HepG2 (cell line): ENCODE results near the gene MZF1. TPM values are rescaled to one million over a fixed set of nuclear protein-coding genes. Genes with fewer than 3 reads are reported as not detected.

Experiments
- ARHGAP35 ChIP-seq: sonication (generic); formaldehyde crosslinking; IDR thresholded peaks from 2 replicates; pipeline ENCODE4 v1.9.0; 2022; ENCODE audit warnings: mild to moderate bottlenecking, inconsistent platforms, moderate library complexity, missing genetic modification reagents, borderline replicate concordance
- ATF1 ChIP-seq: IDR thresholded peaks from 2 replicates; pipeline ENCODE4 v1.6.1; 2016; ENCODE audit warnings: mild to moderate bottlenecking, control low read depth
- FOSL1 ChIP-seq: sonication (generic); formaldehyde crosslinking; IDR thresholded peaks from 2 replicates; pipeline ENCODE4 v1.9.0; 2021; ENCODE audit warnings: missing genetic modification reagents, borderline replicate concordance
- IRF1 ChIP-seq: sonication (generic); formaldehyde crosslinking; IDR thresholded peaks from 2 replicates; pipeline ENCODE4 v1.4.0; 2020; ENCODE audit warnings: low read depth, mild to moderate bottlenecking, missing genetic modification reagents
- KAT8 ChIP-seq: IDR thresholded peaks from 2 replicates; pipeline ENCODE4 v1.6.1; 2016; ENCODE audit warnings: missing genetic modification reagents, missing compliant biosample characterization
- NCOR1 ChIP-seq: fragments of 200-600 bp; sonication (generic); IDR thresholded peaks from 2 replicates; pipeline ENCODE4 v1.7.0; 2017; ENCODE audit warnings: antibody characterized with exemption, low read length, borderline replicate concordance
- ONECUT2 ChIP-seq: sonication (generic); formaldehyde crosslinking; IDR thresholded peaks from 2 replicates; pipeline ENCODE4 v1.4.0; 2020; ENCODE audit warnings: missing genetic modification reagents
- PCBP2 ChIP-seq: fragments of 200-400 bp; formaldehyde crosslinking; optimal IDR thresholded peaks from 2 replicates; pipeline ENCODE3; 2018; ENCODE audit warnings: low read length, low read depth; ENCODE audit not compliant: poor library complexity, severe bottlenecking
- SIN3A ChIP-seq: IDR thresholded peaks from 2 replicates; pipeline ENCODE4 v1.6.1; 2011; ENCODE audit warnings: low read depth, mild to moderate bottlenecking, control low read depth, low read length, borderline replicate concordance
- SIN3B ChIP-seq: fragments of 150-350 bp; IDR thresholded peaks from 2 replicates; pipeline ENCODE4 v1.6.1; 2014; ENCODE audit warnings: low read length
- SRSF4 ChIP-seq: fragments of 200-400 bp; formaldehyde crosslinking; IDR thresholded peaks from one replicate; pipeline ENCODE4 v1.6.1; 2018; ENCODE audit warnings: mild to moderate bottlenecking, low read depth, low read length, moderate library complexity; ENCODE audit not compliant: poor library complexity, severe bottlenecking
- XRCC5 ChIP-seq: fragments of 200-400 bp; formaldehyde crosslinking; optimal IDR thresholded peaks from 2 replicates; pipeline ENCODE3; 2017; ENCODE audit warnings: mild to moderate bottlenecking, low read length
- ZEB1 ChIP-seq: IDR thresholded peaks from 2 replicates; pipeline ENCODE4 v1.6.1; 2012; ENCODE audit warnings: mild to moderate bottlenecking, low read depth, inconsistent platforms; ENCODE audit not compliant: insufficient replicate concordance
- ZNF263 ChIP-seq: sonication (generic); formaldehyde crosslinking; IDR thresholded peaks from 2 replicates; pipeline ENCODE4 v1.4.0; 2020; ENCODE audit warnings: missing genetic modification reagents
- ZNF407 ChIP-seq: sonication (generic); formaldehyde crosslinking; IDR thresholded peaks from one replicate; pipeline ENCODE4 v1.5.1; 2020; ENCODE audit warnings: mild to moderate bottlenecking, missing genetic modification reagents; ENCODE audit errors: not compliant biosample characterization
- ZNF432 ChIP-seq: sonication (generic); formaldehyde crosslinking; IDR thresholded peaks from 2 replicates; pipeline ENCODE4 v1.5.0; 2020; ENCODE audit warnings: missing genetic modification reagents, mild to moderate bottlenecking, borderline replicate concordance
- ZNF547 ChIP-seq: sonication (generic); formaldehyde crosslinking; IDR thresholded peaks from 2 replicates; pipeline ENCODE4 v1.5.1; 2020; ENCODE audit warnings: mild to moderate bottlenecking, missing genetic modification reagents
- ZNF790 ChIP-seq: sonication (generic); formaldehyde crosslinking; IDR thresholded peaks from 2 replicates; pipeline ENCODE4 v1.8.0; 2022; ENCODE audit warnings: missing genetic modification reagents, mild to moderate bottlenecking, borderline replicate concordance
- ZZZ3 ChIP-seq: sonication (generic); formaldehyde crosslinking; IDR thresholded peaks from 2 replicates; pipeline ENCODE4 v1.4.0; 2020; ENCODE audit warnings: missing genetic modification reagents, mild to moderate bottlenecking, borderline replicate concordance
- polyA plus RNA-seq, 8 experiments: library from polyadenylated mRNA; depleted of rRNA in 3 of 8; stranded (reverse) in 7 of 8; unstranded in 1 of 8; fragments of >200 nt; fragmentation: Illumina TruSeq in 4 of 8; extraction: Trizol in 4 of 8; gene quantifications; 2 replicates each; pipeline versions ENCODE4 v1.2.1 to v1.2.3, GENCODE V29; 2011 to 2016; ENCODE audit warnings: low read depth in 4 of 8, missing spikeins in 1 of 8, mixed read lengths in 1 of 8; ENCODE audit not compliant: insufficient read depth in 1 of 8
- total RNA-seq, 5 experiments: library from RNA; depleted of rRNA; stranded (reverse); fragments of >200 nt; fragmentation: Illumina TruSeq; extraction: Trizol; gene quantifications; 2 replicates each; pipeline ENCODE4 v1.2.3, GENCODE V29; 2016; ENCODE audit warnings: low read depth in 1 of 5
- TF ChIP-seq, protein P1 (sequence below): sonication (generic); formaldehyde crosslinking; IDR thresholded peaks from 2 replicates; pipeline ENCODE4 v1.8.0; 2022; ENCODE audit warnings: mild to moderate bottlenecking, missing genetic modification reagents, borderline replicate concordance

MZF1 gene
- total and polyA plus RNA-seq, 2 of the 13 experiments (the other 11 are each of a cell fraction or from before 2014, with no cell fraction given): 3.1 to 8.1 TPM

GRCh38 chr19:58573658-58574164 is 576 bp upstream of the MZF1 start (continued):
- TF ChIP-seq, protein P1, sequence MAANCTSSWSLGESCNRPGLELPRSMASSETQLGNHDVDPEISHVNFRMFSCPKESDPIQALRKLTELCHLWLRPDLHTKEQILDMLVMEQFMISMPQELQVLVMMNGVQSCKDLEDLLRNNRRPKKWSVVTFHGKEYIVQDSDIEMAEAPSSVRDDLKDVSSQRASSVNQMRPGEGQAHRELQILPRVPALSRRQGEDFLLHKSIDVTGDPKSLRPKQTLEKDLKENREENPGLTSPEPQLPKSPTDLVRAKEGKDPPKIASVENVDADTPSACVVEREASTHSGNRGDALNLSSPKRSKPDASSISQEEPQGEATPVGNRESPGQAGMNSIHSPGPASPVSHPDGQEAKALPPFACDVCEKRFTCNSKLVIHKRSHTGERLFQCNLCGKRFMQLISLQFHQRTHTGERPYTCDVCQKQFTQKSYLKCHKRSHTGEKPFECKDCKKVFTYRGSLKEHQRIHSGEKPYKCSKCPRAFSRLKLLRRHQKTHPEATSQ (CRISPR knock-in tag): 0 out of 2 replicates have a peak, but pooled peaks have one; percentile 5
- TF ChIP-seq FOSL1 (CRISPR knock-in tag): no peak
- TF ChIP-seq ZEB1: no peak
- peak; percentile 44; the same call in 1 of the 2 replicates for TF ChIP-seq ZNF263
- TF ChIP-seq NCOR1: no peak
- TF ChIP-seq ZNF547: peak; percentile 53; the same call in 1 of the 2 replicates
- no peak for TF ChIP-seq ZNF407
- no peak for TF ChIP-seq IRF1 (CRISPR knock-in tag)
- TF ChIP-seq ZNF432 (CRISPR knock-in tag): no peak
- TF ChIP-seq SIN3A: peak; percentile 99
- TF ChIP-seq PCBP2: peak; percentile 19
- TF ChIP-seq SRSF4: no peak
- no peak for TF ChIP-seq ZZZ3
- TF ChIP-seq KAT8: no peak
- peak; percentile 6 for TF ChIP-seq XRCC5
- peak; percentile 82 for TF ChIP-seq ONECUT2 (CRISPR knock-in tag)
- peak; percentile 8; the same call in 1 of the 2 replicates for TF ChIP-seq ARHGAP35
- peak; percentile 49; the same call in 1 of the 2 replicates for TF ChIP-seq ZNF790
- TF ChIP-seq SIN3B: 0 out of 2 replicates have a peak, but pooled peaks have one; percentile 46
- 0 out of 2 replicates have a peak, but pooled peaks have one; percentile 76 for TF ChIP-seq ATF1 (CRISPR knock-in tag)
